Heart left ventricle (tissue), 13 donors: Measurements from ENCODE around the gene SPINK6.

Source experiments
- CTCF ChIP-seq, 12 donors: fragments of 200-600 bp; sonication (generic) in 4 of 12; IDR thresholded peaks; one replicate each; pipeline versions ENCODE4 v1.5.0 to v1.8.0; 2018 to 2022; ENCODE audit warnings: antibody characterized with exemption in 12 of 12, mild to moderate bottlenecking in 5 of 12
- POLR2A ChIP-seq, 2 donors: fragments of 450-650 bp; IDR thresholded peaks; one replicate each; pipeline ENCODE4 v1.6.1; 2017; ENCODE audit warnings: antibody characterized with exemption in 2 of 2, mild to moderate bottlenecking in 2 of 2, moderate library complexity in 2 of 2
- donor health status: ischemic (EF 13 %, LVEDD 7.1; RV severe dilation, severe dysfunction).
- donor health status: DM: no; HTN: yes; CAD: no.
- donor health status: DM: no; HTN: no; CAD: no.
- donor health status: ischemic (EF 25% LVEDD 6.9; RV normal size, moderate dysfunction).
- donor health status: ischemic (EF 25% LVEDD 5.7; RV mildly dilated, moderate dysfunction).
- donor health status: ischemic (EF 35%, LVEDD 5.7; RV mildly dilated, moderate dysfunction).
- donor health status: nonischemic (EF 11% LVEDD 7.7; RV severe dilation, severe dysfunction).
- donor health status: DM: yes; HTN: yes; CAD: no.
- donor health status: PGD.
- donor health status: ischemic (EF 29% LVEDD 5.4; RV normal size, mild dysfunction).
- donor health status: nonischemic (EF 23%, LVEDD 6.1; RV moderate dilation, normal function).

DNA sequence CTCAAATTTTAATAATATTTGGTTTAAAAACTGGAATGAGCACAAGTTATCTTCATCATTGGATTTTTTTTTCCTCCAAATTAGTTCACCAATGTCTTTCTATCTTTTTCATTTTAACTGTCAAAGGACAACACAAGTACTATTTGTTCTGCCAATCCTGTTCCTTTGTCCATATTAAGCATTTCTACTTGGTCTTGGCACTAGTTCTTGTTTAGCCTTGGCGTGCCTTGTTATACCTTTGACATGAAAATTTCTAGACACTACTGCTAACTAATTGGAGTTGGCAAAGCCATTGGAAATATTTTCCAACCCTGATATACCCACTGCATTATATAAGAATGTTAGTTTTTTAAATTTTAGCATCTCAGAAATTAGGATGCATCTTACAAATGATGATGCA lies 3.8 kb downstream of the SPINK6 start:
- TF ChIP-seq POLR2A (IDR thresholded peaks at IDR 0.05) (no peak), CTCF (IDR thresholded peaks at IDR 0.05) (no peak)
